ENCODE data around the gene VOPP1. TPM values are rescaled to one million over a fixed set of nuclear protein-coding genes. Genes with fewer than 3 reads are reported as not detected.

Gene VOPP1
- total RNA-seq, 1 experiment from 2014 or later: 30.3 TPM

- Histone ChIP-seq H3K9ac (ENCODE audit: low read length) (no peak overlapping the region), H4K20me1 (ENCODE audit: insufficient read depth) (no peaks in the 10 kb centered on the region), H2AFZ (ENCODE audit: low read depth, low read length, poor library complexity, severe bottlenecking) (no peak overlapping the region), H3K9me3 (ENCODE audit: control insufficient read depth in 1 of 2, insufficient read depth in 1 of 2, low read depth in 1 of 2, low read length in 2 of 2) (no peaks in the 10 kb centered on the region), H3K4me1 (ENCODE audit: control insufficient read depth in 1 of 2, insufficient read depth in 2 of 2, low read length in 2 of 2) (no peaks in the 10 kb centered on the region), H3K4me2 (ENCODE audit: low read length) (no peak overlapping the region), H3K36me3 (ENCODE audit: control insufficient read depth in 1 of 2, insufficient read depth in 2 of 2, low read length in 2 of 2) (no peaks in the 10 kb centered on the region), H3K27me3 (ENCODE audit: insufficient read depth, low read length) (no peaks in the 10 kb centered on the region), H3K4me3 (replicated peaks in 1 of 2; ENCODE audit: low read depth in 1 of 2, low read length in 2 of 2) (no peak overlapping the region), H3K27ac (ENCODE audit: low read depth, low read length) (no peak overlapping the region), H3K79me2 (ENCODE audit: insufficient read depth, low read length) (no peaks in the 10 kb centered on the region), H3K9me2 (ENCODE audit: insufficient read depth) (no peaks in the 10 kb centered on the region)
- intact Hi-C loops (cut with micrococcal nuclease): no loop called here
- ChIA-PET RAD21 (ENCODE audit: low non-redundant PET in 1 of 2, low total read pairs in 2 of 2, uncharacterized antibody in 2 of 2, unreplicated experiment in 2 of 2) (interaction anchor here in 1 of 2 experiments (0.6 kb wide), 1 partner anchor 668 kb away, joined by 3 read pairs; no protein-coding TSS in a partner anchor), POLR2A (no interaction called here), CTCF (no interaction called here)
- no peak for TF ChIP-seq REST (IDR thresholded peaks at IDR 0.05; ENCODE audit: low read depth)
- no peak for TF ChIP-seq EGR1 (IDR thresholded peaks at IDR 0.05; ENCODE audit: low read depth)
- TF ChIP-seq SRF (IDR thresholded peaks at IDR 0.05; ENCODE audit: low read depth): no peak
- no peak for TF ChIP-seq TCF7L2 (IDR thresholded peaks at IDR 0.05; ENCODE audit: borderline replicate concordance, extremely low read depth, insufficient read depth, insufficient read length)
- TF ChIP-seq ATF3 (IDR thresholded peaks at IDR 0.05): no peak
- no peak for TF ChIP-seq ZBTB33 (IDR thresholded peaks at IDR 0.05; ENCODE audit: extremely low read depth, insufficient replicate concordance, low read length)
- TF ChIP-seq CBX3 (IDR thresholded peaks at IDR 0.05; ENCODE audit: low read depth): no peak
- no peak for TF ChIP-seq SP1 (IDR thresholded peaks at IDR 0.05; ENCODE audit: low read depth)
- no peak for TF ChIP-seq CEBPB (IDR thresholded peaks at IDR 0.05; ENCODE audit: low read depth)
- no peak for TF ChIP-seq RAD21 (IDR thresholded peaks at IDR 0.05; ENCODE audit: low read depth)
- TF ChIP-seq MAX (IDR thresholded peaks at IDR 0.05): no peak
- TF ChIP-seq YY1 (IDR thresholded peaks at IDR 0.05; ENCODE audit: extremely low read depth, insufficient replicate concordance, low read depth, low read length): no peak
- TF ChIP-seq ZFX (IDR thresholded peaks at IDR 0.05): no peak
- no peak for TF ChIP-seq JUND (IDR thresholded peaks at IDR 0.05)
- TF ChIP-seq POLR2A (IDR thresholded peaks at IDR 0.05; ENCODE audit: borderline replicate concordance, extremely low read depth, insufficient read depth, insufficient read length): no peak
- no peak for TF ChIP-seq ELF1 (IDR thresholded peaks at IDR 0.05; ENCODE audit: borderline replicate concordance, low read depth)
- no peak for TF ChIP-seq EZH2phosphoT487 (IDR thresholded peaks at IDR 0.05; ENCODE audit: borderline replicate concordance)
- no peak for TF ChIP-seq FOSL1 (IDR thresholded peaks at IDR 0.05; ENCODE audit: low read depth)
- DNase-seq (ENCODE audit: low read depth, low spot score) (no peak), ATAC-seq (no peak)
- no TSS peak for BruUV-seq (replicated peaks)
Observed at GRCh38 chr7:55469271-55469681, 103.0 kb downstream of the VOPP1 start.

Measured in HCT116 (cell line).